ENCODE results near the gene CCDC188. TPM values are rescaled to one million over a fixed set of nuclear protein-coding genes. Genes with fewer than 3 reads are reported as not detected.
A peak's percentile ranks its signal among the peaks of the same experiment; 100 is the strongest.

The CCDC188 gene
- total and polyA plus RNA-seq, 5 experiments from 2014 or later, result not detected

GRCh38 chr22:20181194-20181883 is 30.5 kb upstream of the CCDC188 start:
- Mint-ChIP-seq H3K9me3 (no peaks in the 10 kb centered on the region), H3K36me3 (no peaks in the 10 kb centered on the region), H3K4me3 (no peak overlapping the region), H3K27me3 (no peaks in the 10 kb centered on the region), H3K27ac (no peak overlapping the region), H3K4me1 (peaks cover 0 to 3% (median 0%) of the 10 kb centered on the region in 4 donors)
- POLR2A ChIA-PET, result no interaction called here
- no peak for DNase-seq
- ATAC-seq, result no peak

- no peak for ATAC-seq
- no peaks in the 10 kb centered on the region for H3K9me3 Mint-ChIP-seq
- POLR2A ChIA-PET, result no interaction called here
These were observed 29.8 kb upstream of the CCDC188 start for GRCh38 chr22:20180640-20181039.

DNA sequence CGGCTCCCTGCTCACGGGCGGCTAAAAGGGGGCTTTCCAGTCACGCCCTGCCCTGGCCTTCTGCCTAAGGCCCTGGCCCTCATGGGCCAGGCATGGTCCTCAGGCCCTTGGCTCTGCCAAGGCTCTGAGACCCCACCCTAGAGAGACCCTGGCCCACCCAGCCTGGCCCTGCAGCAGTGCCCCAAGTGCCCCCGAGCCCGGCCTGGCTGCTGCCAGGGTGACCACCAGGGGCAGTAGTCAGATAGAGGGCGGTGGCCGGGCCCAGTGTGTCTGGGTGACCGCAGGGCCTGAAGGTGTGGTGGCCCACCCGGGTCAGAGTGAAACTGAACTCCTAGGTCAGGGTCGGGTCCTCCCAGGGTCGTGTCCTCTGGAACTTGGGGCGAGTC is 29.4 kb upstream of the CCDC188 start:
- POLR2A ChIA-PET, result no interaction called here
- DNase-seq (no peak), ATAC-seq (no peak)
- H3K9me3 Mint-ChIP-seq, result no peaks in the 10 kb centered on the region
- no peaks in the 10 kb centered on the region for H3K36me3 Mint-ChIP-seq
- H3K4me3 Mint-ChIP-seq, result no peak overlapping the region
- H3K4me1 Mint-ChIP-seq, result peaks cover 0 to 4% (median 2%) of the 10 kb centered on the region in 4 donors
- no peaks in the 10 kb centered on the region for H3K27me3 Mint-ChIP-seq
- no peak overlapping the region for H3K27ac Mint-ChIP-seq

More at GRCh38 chr22:20180640-20181039, 29.8 kb upstream of the CCDC188 start:
- no peak overlapping the region for H3K4me3 Mint-ChIP-seq
- peaks cover 0 to 4% (median 0%) of the 10 kb centered on the region in 4 donors for H3K4me1 Mint-ChIP-seq
- no peaks in the 10 kb centered on the region for H3K27me3 Mint-ChIP-seq
- no peak overlapping the region for H3K27ac Mint-ChIP-seq
- DNase-seq, result no peak
- no peaks in the 10 kb centered on the region for H3K36me3 Mint-ChIP-seq

GRCh38 chr22:20179455-20180244 is 28.8 kb upstream of the CCDC188 start:
- DNase-seq (no peak), ATAC-seq (no peak)
- Mint-ChIP-seq H3K36me3 (no peaks in the 10 kb centered on the region), H3K27ac (no peak overlapping the region), H3K9me3 (no peaks in the 10 kb centered on the region), H3K4me1 (peaks cover 0 to 5% (median 2%) of the 10 kb centered on the region in 4 donors), H3K4me3 (no peak overlapping the region), H3K27me3 (no peaks in the 10 kb centered on the region)
- POLR2A ChIA-PET, result no interaction called here

GRCh38 chr22:20178915-20179227 is 28.0 kb upstream of the CCDC188 start:
- peaks cover 0 to 5% (median 2%) of the 10 kb centered on the region in 4 donors for H3K4me1 Mint-ChIP-seq
- no peak for ATAC-seq
- no peak overlapping the region for H3K27ac Mint-ChIP-seq
- POLR2A ChIA-PET, result no interaction called here
- H3K27me3 Mint-ChIP-seq, result no peaks in the 10 kb centered on the region
- H3K36me3 Mint-ChIP-seq, result no peaks in the 10 kb centered on the region
- no peak for DNase-seq
- no peak overlapping the region for H3K4me3 Mint-ChIP-seq
- no peaks in the 10 kb centered on the region for H3K9me3 Mint-ChIP-seq

GRCh38 chr22:20178075-20178914 is 27.4 kb upstream of the CCDC188 start:
- H3K36me3 Mint-ChIP-seq, result no peaks in the 10 kb centered on the region

DNA sequence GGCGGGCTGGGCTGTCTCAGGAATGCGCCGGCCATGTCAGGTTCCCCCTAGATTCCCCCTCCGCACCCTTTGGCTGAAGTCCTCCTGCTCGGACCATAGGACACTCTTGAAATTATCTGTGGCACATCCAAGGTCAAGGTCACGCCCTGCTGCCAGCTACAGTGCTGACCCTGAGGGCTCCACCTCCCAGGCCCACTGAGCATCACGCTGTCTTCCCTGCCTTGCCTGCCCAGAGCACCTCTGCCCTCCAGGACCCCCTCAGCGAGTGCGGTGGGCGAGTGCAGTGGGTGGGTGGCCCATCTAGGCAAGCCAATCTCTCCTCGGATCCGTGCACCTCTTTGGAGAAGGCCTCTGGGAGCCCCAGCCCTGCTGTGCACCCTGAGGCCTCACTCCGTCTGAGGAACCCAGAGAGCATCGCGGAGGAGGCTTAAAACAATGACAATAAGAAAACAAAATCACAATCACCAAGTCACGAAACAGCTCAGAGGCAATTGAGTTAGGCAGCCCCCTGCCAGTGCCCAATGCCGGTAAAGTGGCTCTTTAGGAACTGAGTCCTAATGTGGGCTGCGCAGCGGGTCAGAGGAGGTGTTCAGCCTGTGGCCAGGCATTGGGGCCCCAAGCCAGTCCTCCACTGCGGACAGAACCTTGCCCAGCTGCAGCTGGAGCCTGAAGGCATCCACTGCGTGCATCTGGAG is 26.5 kb upstream of the CCDC188 start:
- Mint-ChIP-seq H3K4me3 (no peak overlapping the region), H3K36me3 (no peaks in the 10 kb centered on the region), H3K9me3 (no peaks in the 10 kb centered on the region), H3K27ac (peak overlapping the region in 3 of 10 donors; percentile 27 to 58 (median 40)), H3K27me3 (no peaks in the 10 kb centered on the region), H3K4me1 (peaks cover 0 to 5% (median 1%) of the 10 kb centered on the region in 4 donors)
- no peak for ATAC-seq
- no peak for DNase-seq
- POLR2A ChIA-PET, result no interaction called here

More at GRCh38 chr22:20178075-20178914, 27.4 kb upstream of the CCDC188 start:
- Mint-ChIP-seq H3K4me1 (peaks cover 0 to 5% (median 2%) of the 10 kb centered on the region in 4 donors), H3K9me3 (no peaks in the 10 kb centered on the region), H3K27me3 (no peaks in the 10 kb centered on the region), H3K4me3 (no peak overlapping the region), H3K27ac (no peak overlapping the region)
- ATAC-seq, result no peak
- POLR2A ChIA-PET, result no interaction called here
- no peak for DNase-seq

DNA sequence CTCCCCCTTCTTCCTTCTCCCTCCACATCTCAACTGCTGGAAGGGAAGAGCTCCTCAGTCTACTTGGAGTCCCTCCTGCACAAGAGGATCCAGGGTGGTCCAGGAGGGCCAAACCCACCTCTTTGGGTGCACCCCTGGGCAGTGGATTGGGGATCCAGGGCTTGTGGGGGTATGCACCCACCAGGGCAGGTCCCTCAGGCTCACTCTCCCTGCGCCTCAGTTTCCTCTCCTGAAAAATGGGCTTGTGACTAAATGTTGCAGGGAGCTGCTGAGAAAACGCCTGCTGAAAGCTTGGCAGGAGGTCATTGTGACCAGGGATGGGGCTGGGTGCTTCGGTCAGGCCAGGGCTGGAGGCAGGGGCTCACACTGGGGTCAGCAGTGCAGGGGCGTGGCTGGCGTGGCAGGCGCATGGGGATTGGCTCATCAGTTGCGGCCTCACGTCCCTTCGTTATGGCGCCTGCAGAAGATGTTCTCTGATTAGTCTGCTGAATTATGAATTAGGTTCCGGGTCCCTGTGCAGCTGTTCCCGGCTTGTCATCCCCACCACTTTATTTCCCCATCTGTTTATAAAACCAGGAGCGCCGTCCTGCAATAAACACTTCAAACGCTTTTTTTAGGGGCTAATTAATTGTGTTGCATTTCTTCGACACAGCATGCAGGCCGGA is 25.7 kb upstream of the CCDC188 start:
- Mint-ChIP-seq H3K36me3 (no peaks in the 10 kb centered on the region), H3K27ac (peak overlapping the region in 1 of 10 donors; percentile 18), H3K9me3 (no peaks in the 10 kb centered on the region), H3K27me3 (no peaks in the 10 kb centered on the region), H3K4me3 (no peak overlapping the region), H3K4me1 (peaks cover 0 to 5% (median 1%) of the 10 kb centered on the region in 4 donors)
- no peak for ATAC-seq
- POLR2A ChIA-PET, result interaction anchor here (1.4 kb wide), 1 partner anchor 35 kb away, joined by 3 read pairs; no protein-coding TSS in a partner anchor
- no peak for DNase-seq

DNA sequence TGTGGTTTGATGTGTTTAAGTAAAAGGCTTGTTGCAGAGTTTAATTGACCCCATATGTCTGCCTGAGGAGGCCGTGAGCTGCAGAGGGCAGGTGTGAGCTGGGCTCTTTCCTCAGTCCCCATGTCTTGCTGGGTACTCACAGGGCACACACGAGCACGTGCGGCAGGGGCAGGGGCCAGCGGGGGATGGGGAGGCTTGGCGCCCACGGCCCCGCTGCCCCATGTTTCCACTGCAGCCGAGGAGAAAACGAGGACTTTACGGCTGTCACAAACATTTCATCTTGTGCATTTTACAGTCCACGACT is 24.7 kb upstream of the CCDC188 start:
- Mint-ChIP-seq H3K27ac (peak overlapping the region in 1 of 10 donors; percentile 34), H3K36me3 (no peaks in the 10 kb centered on the region), H3K4me3 (no peak overlapping the region), H3K9me3 (no peaks in the 10 kb centered on the region), H3K27me3 (no peaks in the 10 kb centered on the region), H3K4me1 (peaks cover 0 to 6% (median 1%) of the 10 kb centered on the region in 4 donors)
- ATAC-seq (no peak), DNase-seq (peak in 1 of 10 donors; percentile 20)
- POLR2A ChIA-PET, result interaction anchor here (1.4 kb wide), 1 partner anchor 36 kb away, joined by 3 read pairs; no protein-coding TSS in a partner anchor

DNA sequence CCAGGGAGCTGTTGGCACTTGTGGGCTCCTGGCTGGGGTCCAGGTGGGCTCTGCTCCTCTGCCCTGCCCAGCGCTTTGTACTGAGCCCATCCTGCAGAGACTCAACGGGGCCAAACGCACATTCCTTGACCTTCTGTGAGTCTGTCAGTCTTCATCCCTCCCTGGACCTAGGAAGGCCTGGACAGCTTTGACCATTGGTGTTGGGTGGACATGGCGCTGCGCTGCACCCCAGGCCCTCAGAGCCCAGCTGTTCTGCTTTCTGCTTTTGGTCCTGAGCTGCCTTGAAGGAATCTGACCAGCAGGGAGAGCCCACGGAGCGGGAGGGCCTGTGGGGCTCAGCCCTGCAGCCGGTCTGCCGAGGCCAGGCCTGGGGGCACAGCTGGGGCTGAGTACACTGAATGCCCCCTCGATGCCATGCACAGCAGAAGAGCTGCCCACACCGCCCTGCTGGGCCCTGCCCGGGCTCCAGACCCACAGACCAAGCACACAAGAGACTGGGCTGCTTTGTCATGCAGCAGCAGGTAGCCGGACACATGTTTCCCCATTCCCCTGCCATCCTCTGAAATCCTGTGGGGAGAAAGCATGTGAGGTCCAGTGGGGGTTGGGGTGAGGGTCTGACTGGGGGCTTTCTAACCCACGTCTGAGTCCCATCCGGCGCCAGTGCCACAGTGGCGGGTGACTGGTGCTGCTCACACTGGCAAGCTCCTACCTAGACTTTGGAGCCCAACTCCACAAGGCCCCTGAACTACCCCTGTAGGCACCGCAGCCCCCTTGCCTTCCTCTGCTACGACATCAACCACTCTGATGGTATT is 24.1 kb upstream of the CCDC188 start:
- DNase-seq (no peak), ATAC-seq (no peak)
- Mint-ChIP-seq H3K27me3 (no peaks in the 10 kb centered on the region), H3K4me1 (peaks cover 0 to 6% (median 1%) of the 10 kb centered on the region in 4 donors), H3K27ac (peak overlapping the region in 1 of 10 donors; percentile 34), H3K36me3 (no peaks in the 10 kb centered on the region), H3K4me3 (no peak overlapping the region), H3K9me3 (no peaks in the 10 kb centered on the region)
- POLR2A ChIA-PET, result interaction anchor here (0.5 to 1.4 kb wide), 2 partner anchors 36 to 287 kb away, joined by 3 to 4 read pairs; no protein-coding TSS in a partner anchor

- no peaks in the 10 kb centered on the region for H3K36me3 Mint-ChIP-seq
- DNase-seq, result no peak
- no peaks in the 10 kb centered on the region for H3K9me3 Mint-ChIP-seq
- H3K4me1 Mint-ChIP-seq, result peaks cover 0 to 6% (median 1%) of the 10 kb centered on the region in 4 donors
- no peak overlapping the region for H3K4me3 Mint-ChIP-seq
- no peak for ATAC-seq
- H3K27me3 Mint-ChIP-seq, result no peaks in the 10 kb centered on the region
- no peak overlapping the region for H3K27ac Mint-ChIP-seq
- POLR2A ChIA-PET, result no interaction called here
These were observed 22.9 kb upstream of the CCDC188 start for GRCh38 chr22:20173772-20174171.
